Parathyroid adenoma (tissue), 2 donors: ENCODE data around the gene SCYGR2.

Experiments used
- H2AFZ ChIP-seq: fragments of 300-600 bp; sonication (generic); one replicate; pipeline ENCODE4 v1.7.0; 2017; ENCODE audit warnings: antibody characterized with exemption, mild to moderate bottlenecking
- H3K27ac ChIP-seq: fragments of 300-600 bp; sonication (generic); one replicate; pipeline ENCODE4 v1.7.0; 2017
- H3K27me3 ChIP-seq: fragments of 300-600 bp; sonication (generic); one replicate; pipeline ENCODE4 v1.7.0; 2017; ENCODE audit warnings: low read length; ENCODE audit not compliant: control insufficient read depth, insufficient read depth
- H3K36me3 ChIP-seq: fragments of 300-600 bp; sonication (generic); one replicate; pipeline ENCODE4 v1.7.0; 2017; ENCODE audit warnings: low read length; ENCODE audit not compliant: control insufficient read depth, insufficient read depth
- H3K4me1 ChIP-seq: fragments of 300-600 bp; sonication (generic); one replicate; pipeline ENCODE4 v1.7.0; 2017; ENCODE audit warnings: control low read depth
- H3K4me2 ChIP-seq: fragments of 300-600 bp; sonication (generic); one replicate; pipeline ENCODE4 v1.7.0; 2017; ENCODE audit warnings: low read length
- H3K4me3 ChIP-seq: fragments of 300-600 bp; sonication (generic); one replicate; pipeline ENCODE4 v1.7.0; 2017; ENCODE audit warnings: low read depth, low read length
- H3K79me2 ChIP-seq: fragments of 300-600 bp; sonication (generic); one replicate; pipeline ENCODE4 v1.7.0; 2017; ENCODE audit warnings: control low read depth
- H3K9ac ChIP-seq: fragments of 300-600 bp; sonication (generic); one replicate; pipeline ENCODE4 v1.7.0; 2017; ENCODE audit warnings: mild to moderate bottlenecking
- H3K9me3 ChIP-seq: fragments of 300-600 bp; sonication (generic); one replicate; pipeline ENCODE4 v1.7.0; 2017; ENCODE audit warnings: low read length; ENCODE audit not compliant: control insufficient read depth
- TF ChIP-seq, protein P1 (sequence below): fragments of 300-600 bp; sonication (generic); IDR thresholded peaks from one replicate; pipeline ENCODE4 v1.7.0; 2017; ENCODE audit warnings: antibody characterized with exemption, mild to moderate bottlenecking
- donor health status: primary hyperparathyroidism.

SCYGR2 gene

DNA sequence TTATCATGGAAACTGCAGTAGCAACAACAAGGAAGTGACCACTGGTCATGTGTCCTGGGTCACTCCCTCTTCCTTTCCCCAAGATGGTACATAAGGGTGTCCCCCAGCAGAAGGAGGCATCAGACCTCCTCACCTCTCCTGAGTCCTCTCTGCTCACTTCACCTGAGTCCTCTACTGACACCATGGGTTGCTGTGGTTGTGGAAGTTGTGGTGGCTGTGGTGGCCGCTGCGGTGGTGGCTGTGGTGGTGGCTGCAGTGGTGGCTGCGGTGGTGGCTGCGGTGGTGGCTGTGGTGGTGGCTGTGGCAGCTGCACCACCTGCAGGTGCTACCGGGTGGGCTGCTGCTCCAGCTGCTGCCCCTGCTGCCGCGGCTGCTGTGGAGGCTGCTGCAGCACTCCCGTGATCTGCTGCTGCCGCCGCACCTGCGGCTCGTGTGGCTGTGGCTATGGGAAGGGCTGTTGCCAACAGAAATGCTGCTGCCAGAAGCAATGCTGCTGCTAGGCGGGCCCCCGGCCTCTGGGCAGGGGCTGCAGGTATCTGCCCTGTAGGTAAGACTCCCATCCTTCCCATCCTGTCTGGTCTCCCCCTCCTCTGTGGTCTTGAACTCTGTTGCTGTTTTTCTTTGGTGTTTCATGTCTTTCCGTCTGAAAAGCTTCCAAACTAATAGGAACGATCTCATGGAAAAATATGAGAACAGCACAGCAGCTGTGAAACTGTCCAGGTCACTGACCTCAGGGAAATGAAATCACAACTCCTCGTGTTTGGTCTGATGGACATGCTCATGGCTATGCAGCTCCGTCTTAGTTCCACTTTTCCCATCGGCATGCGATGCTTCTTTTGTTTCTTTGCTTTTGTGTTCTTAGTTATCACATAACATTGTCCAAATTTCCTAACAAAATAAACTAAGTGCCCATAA, 18.9 kb downstream of the SCYGR2 start, which contains the start of gene SCYGR4:
Gene SCYGR4 (plus strand): TSS at position 183 of the 915 bp plus-strand sequence. CDS start 0 bp downstream, at position 183.
- Histone ChIP-seq H3K4me3 (no peak within 1 kb of the TSS), H3K4me1 (no peaks in the 10 kb centered on the region), H3K36me3 (no peaks in the 10 kb centered on the region), H3K27me3 (no peaks in the 10 kb centered on the region), H2AFZ (no peak within 1 kb of the TSS), H3K9ac (no peak within 1 kb of the TSS), H3K9me3 (no peaks in the 10 kb centered on the region), H3K79me2 (no peaks in the 10 kb centered on the region), H3K4me2 (no peak within 1 kb of the TSS), H3K27ac (no peak within 1 kb of the TSS)
- TF ChIP-seq, protein P1, sequence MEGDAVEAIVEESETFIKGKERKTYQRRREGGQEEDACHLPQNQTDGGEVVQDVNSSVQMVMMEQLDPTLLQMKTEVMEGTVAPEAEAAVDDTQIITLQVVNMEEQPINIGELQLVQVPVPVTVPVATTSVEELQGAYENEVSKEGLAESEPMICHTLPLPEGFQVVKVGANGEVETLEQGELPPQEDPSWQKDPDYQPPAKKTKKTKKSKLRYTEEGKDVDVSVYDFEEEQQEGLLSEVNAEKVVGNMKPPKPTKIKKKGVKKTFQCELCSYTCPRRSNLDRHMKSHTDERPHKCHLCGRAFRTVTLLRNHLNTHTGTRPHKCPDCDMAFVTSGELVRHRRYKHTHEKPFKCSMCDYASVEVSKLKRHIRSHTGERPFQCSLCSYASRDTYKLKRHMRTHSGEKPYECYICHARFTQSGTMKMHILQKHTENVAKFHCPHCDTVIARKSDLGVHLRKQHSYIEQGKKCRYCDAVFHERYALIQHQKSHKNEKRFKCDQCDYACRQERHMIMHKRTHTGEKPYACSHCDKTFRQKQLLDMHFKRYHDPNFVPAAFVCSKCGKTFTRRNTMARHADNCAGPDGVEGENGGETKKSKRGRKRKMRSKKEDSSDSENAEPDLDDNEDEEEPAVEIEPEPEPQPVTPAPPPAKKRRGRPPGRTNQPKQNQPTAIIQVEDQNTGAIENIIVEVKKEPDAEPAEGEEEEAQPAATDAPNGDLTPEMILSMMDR, result no peak

DNA sequence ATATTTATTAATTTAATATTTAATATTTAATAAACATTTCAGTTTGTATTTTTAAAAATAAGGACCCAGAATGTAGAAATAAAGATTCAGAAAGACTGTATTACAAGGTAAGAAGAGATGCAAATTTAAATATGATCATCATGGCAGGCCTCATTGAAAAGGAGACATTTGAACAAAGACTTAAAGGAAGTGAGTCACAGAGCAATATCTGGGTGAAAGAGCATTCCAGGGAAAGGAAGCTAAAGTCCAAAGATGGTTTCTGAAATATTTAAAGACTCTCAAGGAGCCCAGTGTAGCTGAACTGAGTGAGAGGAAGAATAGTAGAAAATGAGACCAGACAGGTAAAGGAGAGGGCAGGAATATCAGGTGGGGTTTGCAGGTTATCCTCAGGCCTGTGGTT, 24.5 kb downstream of the SCYGR2 start:
- H3K27ac ChIP-seq, result no peak overlapping the region
- H3K27me3 ChIP-seq, result no peaks in the 10 kb centered on the region
- no peaks in the 10 kb centered on the region for H3K36me3 ChIP-seq
- no peak overlapping the region for H3K4me2 ChIP-seq
- H3K9ac ChIP-seq, result no peak overlapping the region
- H3K79me2 ChIP-seq, result no peaks in the 10 kb centered on the region
- no peaks in the 10 kb centered on the region for H3K9me3 ChIP-seq
- TF ChIP-seq, protein P1, result no peak
- no peak overlapping the region for H2AFZ ChIP-seq
- H3K4me3 ChIP-seq, result no peak overlapping the region
- no peaks in the 10 kb centered on the region for H3K4me1 ChIP-seq

DNA sequence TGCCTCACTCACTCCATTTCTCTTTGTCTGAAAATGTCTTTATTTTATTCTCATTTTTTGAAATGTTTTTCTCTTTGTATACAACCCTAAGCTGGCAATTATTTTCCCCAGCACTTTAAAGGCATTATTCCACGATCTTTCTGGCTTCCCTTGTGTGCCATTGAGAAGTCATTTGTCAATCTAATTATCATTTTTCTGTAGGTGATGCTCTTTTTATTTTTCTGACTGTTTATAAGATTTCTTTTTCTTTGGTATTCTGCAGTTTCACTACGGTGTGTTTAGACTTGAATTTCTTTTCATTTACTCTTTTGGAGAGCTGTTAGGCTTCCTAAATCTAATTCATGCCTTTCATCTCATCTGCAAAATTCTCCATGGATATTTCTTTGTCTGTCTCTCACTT, 26.7 kb downstream of the SCYGR2 start:
- Histone ChIP-seq H3K79me2 (no peaks in the 10 kb centered on the region), H3K4me1 (no peaks in the 10 kb centered on the region), H3K9ac (no peak overlapping the region), H3K4me2 (no peak overlapping the region), H3K27me3 (no peaks in the 10 kb centered on the region), H3K36me3 (no peaks in the 10 kb centered on the region), H3K4me3 (no peak overlapping the region), H3K27ac (no peak overlapping the region), H3K9me3 (no peaks in the 10 kb centered on the region), H2AFZ (no peak overlapping the region)
- TF ChIP-seq, protein P1, result no peak

DNA sequence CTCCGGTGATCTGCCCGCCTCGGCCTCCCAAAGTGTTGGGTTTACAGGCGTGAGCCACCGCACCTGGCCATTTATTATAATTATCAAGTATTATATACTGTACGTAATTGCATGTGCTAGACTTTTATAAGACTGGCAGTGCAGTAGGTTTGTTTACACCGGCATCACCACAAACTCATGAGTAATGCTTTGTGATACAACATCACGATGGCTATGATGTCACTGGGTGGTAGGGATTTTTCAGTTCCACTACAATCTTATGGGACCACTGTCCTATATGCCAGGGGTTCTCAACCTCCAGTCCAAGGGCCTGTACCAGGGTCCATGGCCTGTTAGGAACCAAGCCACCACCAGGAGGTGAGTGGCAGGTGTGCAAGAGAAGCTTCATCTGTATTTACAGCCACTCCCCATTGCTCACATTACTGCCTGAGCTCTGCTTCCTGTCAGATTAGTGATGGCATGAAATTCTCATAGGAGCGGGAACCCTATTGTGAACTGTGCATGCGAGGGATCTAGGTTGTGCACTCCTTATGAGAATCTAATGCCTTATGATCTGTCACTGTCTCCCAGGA, 28.0 kb downstream of the SCYGR2 start:
- Histone ChIP-seq H3K9ac (no peak overlapping the region), H3K27me3 (no peaks in the 10 kb centered on the region), H3K4me3 (no peak overlapping the region), H2AFZ (no peak overlapping the region), H3K9me3 (no peaks in the 10 kb centered on the region), H3K4me1 (no peaks in the 10 kb centered on the region), H3K79me2 (no peaks in the 10 kb centered on the region), H3K27ac (no peak overlapping the region), H3K4me2 (no peak overlapping the region), H3K36me3 (no peaks in the 10 kb centered on the region)
- TF ChIP-seq, protein P1, result no peak
